Measurements from ENCODE around the gene CD247.

Gene CD247

DNA sequence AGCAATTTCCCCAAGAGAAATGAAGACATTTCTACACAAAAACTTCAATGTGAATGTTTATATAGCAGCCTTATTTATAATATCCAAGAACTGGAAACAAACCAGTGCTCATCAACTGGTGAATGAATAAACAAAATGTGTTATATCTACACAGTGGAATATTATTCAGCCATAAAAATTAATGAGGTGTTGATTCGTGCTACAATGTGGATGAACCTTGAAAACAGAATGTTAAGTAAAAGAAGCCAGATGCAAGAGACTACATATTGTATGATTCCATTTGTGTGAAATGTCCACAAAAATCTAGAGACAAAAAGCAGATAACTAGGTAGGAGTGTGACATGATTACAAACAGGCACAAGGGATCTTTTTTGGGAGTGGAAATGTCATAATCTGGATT lies 110.0 kb downstream of the CD247 start:
- DNase-seq (ENCODE audit: low read depth), result no peak
- TF ChIP-seq, protein P1, sequence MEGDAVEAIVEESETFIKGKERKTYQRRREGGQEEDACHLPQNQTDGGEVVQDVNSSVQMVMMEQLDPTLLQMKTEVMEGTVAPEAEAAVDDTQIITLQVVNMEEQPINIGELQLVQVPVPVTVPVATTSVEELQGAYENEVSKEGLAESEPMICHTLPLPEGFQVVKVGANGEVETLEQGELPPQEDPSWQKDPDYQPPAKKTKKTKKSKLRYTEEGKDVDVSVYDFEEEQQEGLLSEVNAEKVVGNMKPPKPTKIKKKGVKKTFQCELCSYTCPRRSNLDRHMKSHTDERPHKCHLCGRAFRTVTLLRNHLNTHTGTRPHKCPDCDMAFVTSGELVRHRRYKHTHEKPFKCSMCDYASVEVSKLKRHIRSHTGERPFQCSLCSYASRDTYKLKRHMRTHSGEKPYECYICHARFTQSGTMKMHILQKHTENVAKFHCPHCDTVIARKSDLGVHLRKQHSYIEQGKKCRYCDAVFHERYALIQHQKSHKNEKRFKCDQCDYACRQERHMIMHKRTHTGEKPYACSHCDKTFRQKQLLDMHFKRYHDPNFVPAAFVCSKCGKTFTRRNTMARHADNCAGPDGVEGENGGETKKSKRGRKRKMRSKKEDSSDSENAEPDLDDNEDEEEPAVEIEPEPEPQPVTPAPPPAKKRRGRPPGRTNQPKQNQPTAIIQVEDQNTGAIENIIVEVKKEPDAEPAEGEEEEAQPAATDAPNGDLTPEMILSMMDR (IDR thresholded peaks at IDR 0.05; ENCODE audit: low read depth, low read length, missing control alignments), result no peak
- in situ Hi-C loops (cut with HindIII; ENCODE audit: low sequenced_read_pairs), result loop anchor here (25.0 kb wide), 1 partner anchor 346 kb away; no protein-coding TSS in a partner anchor
- H3K4me3 ChIP-seq (ENCODE audit: low read depth, low read length), result no peak overlapping the region

DNA sequence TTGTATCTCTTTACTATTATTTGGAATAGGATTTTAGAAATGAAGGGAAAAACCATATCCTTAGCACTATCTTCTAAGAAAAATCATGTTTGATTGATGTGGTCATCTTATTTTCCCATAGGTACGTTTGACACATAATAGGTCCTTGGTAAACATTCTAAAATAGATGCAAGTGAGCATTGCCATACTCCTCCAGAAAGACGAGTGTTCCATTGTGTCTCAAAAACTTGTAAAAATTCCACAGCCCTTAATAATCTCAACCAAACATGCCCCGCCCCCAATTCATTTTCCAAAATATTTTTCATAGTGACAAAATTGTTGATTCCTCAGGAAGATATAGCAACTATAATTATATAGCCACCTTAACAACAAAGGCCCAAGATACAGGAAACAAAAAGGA lies 113.4 kb downstream of the CD247 start:
- H3K4me3 ChIP-seq (ENCODE audit: low read depth, low read length), result no peak overlapping the region
- in situ Hi-C loops (cut with HindIII; ENCODE audit: low sequenced_read_pairs), result loop anchor here (25.0 kb wide), 1 partner anchor 343 kb away; no protein-coding TSS in a partner anchor
- TF ChIP-seq, protein P1 (IDR thresholded peaks at IDR 0.05; ENCODE audit: low read depth, low read length, missing control alignments), result no peak
- DNase-seq (ENCODE audit: low read depth), result no peak

DNA sequence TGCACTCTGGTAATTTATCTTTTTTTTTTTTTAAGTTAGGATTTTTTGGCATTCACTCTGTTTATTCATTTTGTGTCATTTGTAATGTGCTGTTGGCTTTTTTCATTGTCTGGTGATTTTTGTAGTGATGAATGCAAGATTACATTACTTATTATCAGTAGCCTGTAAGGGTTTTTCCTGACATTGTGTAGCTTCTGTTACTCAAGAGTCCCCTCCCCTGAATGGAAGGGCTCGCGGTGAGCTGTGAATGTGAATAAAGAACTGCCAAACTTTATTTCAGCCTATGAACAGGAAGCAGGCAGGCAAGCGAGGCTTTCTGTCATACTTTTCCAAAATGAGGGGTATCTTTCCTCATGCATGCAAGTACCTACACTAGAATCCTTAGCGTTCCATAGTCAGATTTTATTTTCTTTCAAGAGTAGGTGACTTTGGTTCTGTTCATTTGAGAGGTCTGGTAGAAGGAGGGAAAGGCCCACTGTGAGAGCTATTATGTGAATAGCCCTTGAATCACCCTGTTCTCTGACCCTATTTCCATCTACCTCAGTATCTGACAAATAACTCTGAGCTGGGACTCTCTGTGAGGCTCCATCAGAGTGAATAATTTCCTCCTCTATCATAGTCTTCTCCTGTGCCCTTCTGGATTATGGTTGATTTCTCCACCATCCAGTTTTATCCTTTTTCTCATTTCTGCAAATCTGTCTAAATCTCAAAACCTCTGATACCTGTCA lies 114.0 kb downstream of the CD247 start:
- H3K4me3 ChIP-seq (ENCODE audit: low read depth, low read length), result no peak overlapping the region
- in situ Hi-C loops (cut with HindIII; ENCODE audit: low sequenced_read_pairs), result loop anchor here (25.0 kb wide), 1 partner anchor 342 kb away; no protein-coding TSS in a partner anchor
- no peak for DNase-seq (ENCODE audit: low read depth)
- TF ChIP-seq, protein P1 (IDR thresholded peaks at IDR 0.05; ENCODE audit: low read depth, low read length, missing control alignments), result no peak

DNA sequence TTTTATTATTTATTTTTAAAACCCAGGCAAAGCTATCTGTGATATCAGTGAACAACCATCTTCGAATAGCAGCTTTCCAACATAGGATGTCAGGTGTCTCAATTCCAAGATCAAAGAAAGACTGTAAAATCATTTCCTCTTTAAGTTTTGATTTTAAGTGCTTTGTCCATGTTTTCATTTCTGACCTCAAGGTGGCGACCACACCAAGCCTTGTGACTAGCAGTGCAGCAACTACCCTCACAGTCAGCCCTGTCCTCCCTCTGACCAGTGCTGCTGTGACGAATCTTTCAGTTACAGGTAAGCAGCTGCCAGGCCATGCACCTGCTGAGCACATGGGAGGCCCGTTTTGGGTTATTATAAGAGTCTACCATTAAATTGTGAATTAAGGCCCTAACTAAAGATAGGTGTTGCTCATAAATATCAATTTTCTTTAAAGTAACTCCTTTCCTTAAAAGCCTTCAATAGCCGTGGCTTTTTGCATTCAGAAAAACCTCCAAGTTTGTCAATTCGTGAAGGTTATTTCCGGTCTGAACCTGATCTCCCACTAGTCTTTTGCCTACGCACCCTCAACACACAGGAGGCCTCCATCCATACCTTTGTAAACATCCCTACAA lies 117.0 kb downstream of the CD247 start:
- in situ Hi-C loops (cut with HindIII; ENCODE audit: low sequenced_read_pairs), result loop anchor here (25.0 kb wide), 1 partner anchor 339 kb away; no protein-coding TSS in a partner anchor
- no peak overlapping the region for H3K4me3 ChIP-seq (ENCODE audit: low read depth, low read length)
- TF ChIP-seq, protein P1 (IDR thresholded peaks at IDR 0.05; ENCODE audit: low read depth, low read length, missing control alignments), result peak; percentile 60
- peak; percentile 24 for DNase-seq (ENCODE audit: low read depth)

DNA sequence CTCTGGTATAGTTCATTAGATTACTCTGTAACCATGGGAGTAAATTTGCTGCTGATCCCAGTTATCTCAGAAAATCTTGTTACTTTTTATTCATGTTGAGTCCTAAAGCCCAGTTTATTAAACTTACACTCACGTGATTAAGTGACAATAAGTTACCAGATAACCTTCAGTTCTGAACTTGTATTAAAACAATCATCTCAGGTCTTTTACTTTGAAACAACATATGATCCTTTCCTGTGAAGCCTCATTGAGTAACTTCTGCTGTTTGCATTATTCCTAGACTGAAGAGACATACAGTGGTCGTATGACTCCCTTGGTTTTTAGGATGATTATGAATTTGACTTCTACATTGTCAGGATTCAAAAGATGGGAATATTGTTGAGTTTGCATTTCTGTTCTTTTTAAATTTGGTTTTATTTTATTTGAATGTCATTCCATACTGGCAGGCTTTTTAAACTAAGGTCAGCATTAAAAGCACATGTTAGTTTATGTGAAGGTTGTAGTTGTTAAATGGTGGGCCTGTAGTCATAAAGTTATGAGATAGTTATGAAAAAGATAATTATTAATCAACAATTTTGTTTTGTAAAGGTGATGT lies 117.9 kb downstream of the CD247 start:
- no peak overlapping the region for H3K4me3 ChIP-seq (ENCODE audit: low read depth, low read length)
- TF ChIP-seq, protein P1 (IDR thresholded peaks at IDR 0.05; ENCODE audit: low read depth, low read length, missing control alignments), result no peak
- in situ Hi-C loops (cut with HindIII; ENCODE audit: low sequenced_read_pairs), result loop anchor here (25.0 kb wide), 1 partner anchor 338 kb away; no protein-coding TSS in a partner anchor
- DNase-seq (ENCODE audit: low read depth), result no peak

DNA sequence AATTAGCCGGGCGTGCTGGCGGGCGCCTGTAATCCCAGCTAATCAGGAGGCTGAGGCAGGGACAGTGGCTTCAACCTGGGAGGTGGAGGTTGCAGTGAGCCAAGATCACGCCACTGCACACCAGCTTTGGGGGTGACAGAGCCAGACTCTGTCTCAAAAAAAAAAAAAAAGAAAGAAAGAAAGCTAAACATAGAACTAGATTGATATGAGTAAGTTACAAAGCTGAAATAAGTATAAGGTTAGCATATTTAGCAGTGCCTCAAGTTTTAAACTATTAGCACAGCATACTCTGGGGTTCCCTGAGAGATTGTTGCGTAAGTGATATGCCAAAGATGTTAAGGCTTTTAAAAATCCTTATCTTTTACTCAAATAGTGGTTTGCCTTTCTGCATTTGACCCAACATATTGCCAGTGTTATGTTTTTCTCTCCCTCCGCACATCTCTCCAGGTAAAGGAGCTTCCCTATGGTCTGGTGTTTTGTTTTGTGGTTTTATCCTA lies 126.1 kb downstream of the CD247 start:
- TF ChIP-seq, protein P1 (IDR thresholded peaks at IDR 0.05; ENCODE audit: low read depth, low read length, missing control alignments), result no peak

More for the DNA sequence above, 126.1 kb downstream of the CD247 start:
- no peak overlapping the region for H3K4me3 ChIP-seq (ENCODE audit: low read depth, low read length)
- DNase-seq (ENCODE audit: low read depth), result no peak
- in situ Hi-C loops (cut with HindIII; ENCODE audit: low sequenced_read_pairs), result no loop called here
